ENCODE measurements around the gene NDST4. TPM values are rescaled to one million over a fixed set of nuclear protein-coding genes. Genes with fewer than 3 reads are reported as not detected.
"Not testable (repeated sequence)": the region's sequence is repeated elsewhere in the genome, so short reads cannot be mapped to it uniquely, and the experiment has no call there.

The NDST4 gene
- total RNA-seq, 6 donors from 2014 or later, result not detected

GRCh38 chr4:114986133-114986532 is 127.3 kb downstream of the NDST4 start:
- H3K4me3 ChIP-seq, result no peak overlapping the region
- no peak for TF ChIP-seq POLR2A (IDR thresholded peaks at IDR 0.05)
- TF ChIP-seq EP300 (IDR thresholded peaks at IDR 0.05), result no peak
- TF ChIP-seq CTCF (IDR thresholded peaks at IDR 0.05), result no peak
- TF ChIP-seq POLR2AphosphoS5 (IDR thresholded peaks at IDR 0.05), result no peak
- DNase-seq (no peak), ATAC-seq (ENCODE audit: low FRiP score in 2 of 2) (no peak)
- no peaks in the 10 kb centered on the region for H3K36me3 ChIP-seq
- 62% methylated on average over 4 of the region's 4 CpGs for WGBS, 2 donors
- no peaks in the 10 kb centered on the region for H3K9me3 ChIP-seq
- no peaks in the 10 kb centered on the region for H3K27me3 ChIP-seq
- no peak overlapping the region for H3K27ac ChIP-seq
- H3K4me1 ChIP-seq, result no peaks in the 10 kb centered on the region

- ATAC-seq (ENCODE audit: low FRiP score in 2 of 2) (no peak), DNase-seq (no peak)
- 80 to 90% methylated on average over 5 of the region's 5 CpGs for WGBS, 2 donors
- Histone ChIP-seq H3K4me1 (no peaks in the 10 kb centered on the region), H3K9me3 (no peaks in the 10 kb centered on the region), H3K27me3 (no peaks in the 10 kb centered on the region), H3K4me3 (no peak overlapping the region), H3K27ac (no peak overlapping the region), H3K36me3 (no peaks in the 10 kb centered on the region)
- no peak for TF ChIP-seq POLR2AphosphoS5 (IDR thresholded peaks at IDR 0.05)
- TF ChIP-seq POLR2A (IDR thresholded peaks at IDR 0.05), result no peak
- TF ChIP-seq EP300 (IDR thresholded peaks at IDR 0.05), result no peak
- TF ChIP-seq CTCF (IDR thresholded peaks at IDR 0.05), result no peak
Observed at GRCh38 chr4:114980932-114981708, 132.3 kb downstream of the NDST4 start.

- not testable (repeated sequence) for H3K27ac ChIP-seq; H3K4me1 ChIP-seq; H3K4me3 ChIP-seq; DNase-seq; H3K36me3 ChIP-seq; ATAC-seq (ENCODE audit: low FRiP score in 2 of 2); H3K9me3 ChIP-seq; H3K27me3 ChIP-seq
- WGBS, 2 donors, result 86 to 88% methylated on average over 7 of the region's 7 CpGs
Observed at GRCh38 chr4:114980399-114980798, 133.0 kb downstream of the NDST4 start.

GRCh38 chr4:114976901-114977300 is 136.5 kb downstream of the NDST4 start:
- ATAC-seq (ENCODE audit: low FRiP score in 2 of 2) (no peak), DNase-seq (no peak)
- Histone ChIP-seq H3K36me3 (no peaks in the 10 kb centered on the region), H3K27me3 (no peaks in the 10 kb centered on the region), H3K4me1 (no peaks in the 10 kb centered on the region), H3K4me3 (no peak overlapping the region), H3K27ac (no peak overlapping the region), H3K9me3 (no peaks in the 10 kb centered on the region)
- WGBS, 2 donors, result 96 to 97% methylated on average over 1 of the region's 1 CpG
- no peak for TF ChIP-seq POLR2AphosphoS5 (IDR thresholded peaks at IDR 0.05)
- no peak for TF ChIP-seq CTCF (IDR thresholded peaks at IDR 0.05)
- TF ChIP-seq POLR2A (IDR thresholded peaks at IDR 0.05), result no peak
- TF ChIP-seq EP300 (IDR thresholded peaks at IDR 0.05), result no peak

GRCh38 chr4:114964026-114964425 is 149.4 kb downstream of the NDST4 start:
- Histone ChIP-seq H3K27ac (no peak overlapping the region), H3K9me3 (no peaks in the 10 kb centered on the region), H3K36me3 (no peaks in the 10 kb centered on the region), H3K4me3 (no peak overlapping the region), H3K27me3 (no peaks in the 10 kb centered on the region), H3K4me1 (no peaks in the 10 kb centered on the region)
- ATAC-seq (ENCODE audit: low FRiP score in 2 of 2), result no peak
- no peak for DNase-seq
- TF ChIP-seq EP300 (IDR thresholded peaks at IDR 0.05), result no peak
- no peak for TF ChIP-seq POLR2AphosphoS5 (IDR thresholded peaks at IDR 0.05)

GRCh38 chr4:114945616-114946015 is 167.8 kb downstream of the NDST4 start:
- WGBS, 2 donors, result 87 to 93% methylated on average over 1 of the region's 1 CpG
- Histone ChIP-seq H3K4me1 (no peaks in the 10 kb centered on the region), H3K27ac (no peak overlapping the region), H3K27me3 (no peaks in the 10 kb centered on the region), H3K4me3 (no peak overlapping the region), H3K36me3 (no peaks in the 10 kb centered on the region), H3K9me3 (no peaks in the 10 kb centered on the region)
- ATAC-seq (ENCODE audit: low FRiP score in 2 of 2) (no peak), DNase-seq (no peak)
- TF ChIP-seq POLR2AphosphoS5 (IDR thresholded peaks at IDR 0.05) (no peak), EP300 (IDR thresholded peaks at IDR 0.05) (no peak), POLR2A (IDR thresholded peaks at IDR 0.05) (no peak), CTCF (IDR thresholded peaks at IDR 0.05) (no peak)
